Retina (tissue), 1 donor: Measurements from ENCODE around the gene QPRT.
A peak's percentile ranks its signal among the peaks of the same experiment; 100 is the strongest.
"Not testable (repeated sequence)": the region's sequence is repeated elsewhere in the genome, so short reads cannot be mapped to it uniquely, and the experiment has no call there.

Source experiments
- DNase-seq: peaks from one replicate; pipeline ENCODE4 v3.0.0-alpha.2; 2016

The QPRT gene

GRCh38 chr16:29694384-29695195 is 15.6 kb downstream of the QPRT start:
- DNase-seq, result no peak

GRCh38 chr16:29695675-29696074 is 16.7 kb downstream of the QPRT start:
- DNase-seq, result not testable (repeated sequence)

- no peak for DNase-seq
Observed at GRCh38 chr16:29696881-29697331, 17.9 kb downstream of the QPRT start.

GRCh38 chr16:29697391-29697790 is 18.4 kb downstream of the QPRT start:
- DNase-seq, result no peak

GRCh38 chr16:29698042-29698441 is 19.1 kb downstream of the QPRT start:
- no peak for DNase-seq

- no peak for DNase-seq
Observed at GRCh38 chr16:29698484-29699323, 19.7 kb downstream of the QPRT start.

- DNase-seq, result no peak
Observed at GRCh38 chr16:29699324-29700219, 20.6 kb downstream of the QPRT start.

GRCh38 chr16:29700253-29700987 is 21.4 kb downstream of the QPRT start:
- peak; percentile 70 for DNase-seq

GRCh38 chr16:29701214-29701555 is 22.2 kb downstream of the QPRT start:
- no peak for DNase-seq

GRCh38 chr16:29702269-29702668 is 23.3 kb downstream of the QPRT start:
- no peak for DNase-seq

GRCh38 chr16:29705030-29705429 is 26.1 kb downstream of the QPRT start:
- DNase-seq, result no peak

GRCh38 chr16:29707160-29707559 is 28.2 kb downstream of the QPRT start:
- DNase-seq, result not testable (repeated sequence)

- DNase-seq, result no peak
Observed at GRCh38 chr16:29708917-29709600, 30.1 kb downstream of the QPRT start.

GRCh38 chr16:29709657-29710056 is 30.7 kb downstream of the QPRT start:
- DNase-seq, result not testable (repeated sequence)

- DNase-seq, result peak; percentile 61
Observed at GRCh38 chr16:29710227-29711219, 31.5 kb downstream of the QPRT start.

- DNase-seq, result no peak
Observed at GRCh38 chr16:29712809-29713208, 33.8 kb downstream of the QPRT start.

GRCh38 chr16:29714396-29714795 is 35.4 kb downstream of the QPRT start:
- DNase-seq, result no peak

- no peak for DNase-seq
Observed at GRCh38 chr16:29714972-29715371, 36.0 kb downstream of the QPRT start.

GRCh38 chr16:29717113-29717512 is 38.1 kb downstream of the QPRT start:
- no peak for DNase-seq

- DNase-seq, result no peak
Observed at GRCh38 chr16:29719063-29719462, 40.1 kb downstream of the QPRT start.
